Endothelial cell of umbilical vein (primary cell): ENCODE results near the gene MON1A.

ENCODE experiments used
- CTCF ChIP-seq, 2 donors: IDR thresholded peaks; 1 replicate in 1 of 2; 2 replicates in 1 of 2; pipeline ENCODE4 v1.5.1; 2011; ENCODE audit warnings: low read length in 2 of 2, mild to moderate bottlenecking in 2 of 2, moderate library complexity in 2 of 2, control low read depth in 1 of 2, inconsistent platforms in 1 of 2, low read depth in 1 of 2; ENCODE audit not compliant: insufficient read depth in 1 of 2; ENCODE audit errors: extremely low read depth in 1 of 2
- EZH2 ChIP-seq: IDR thresholded peaks from 2 replicates; pipeline ENCODE4 v1.6.1; 2012; ENCODE audit warnings: borderline replicate concordance, low read depth, mild to moderate bottlenecking, moderate library complexity, low read length, inconsistent platforms; ENCODE audit not compliant: severe bottlenecking
- FOS ChIP-seq: IDR thresholded peaks from 2 replicates; pipeline ENCODE4 v1.6.1; 2011; ENCODE audit warnings: mild to moderate bottlenecking, low read length, moderate library complexity, borderline replicate concordance; ENCODE audit not compliant: insufficient read depth
- MAX ChIP-seq: IDR thresholded peaks from 2 replicates; pipeline ENCODE4 v1.6.1; 2011; ENCODE audit not compliant: insufficient read depth, insufficient read length
- POLR2AphosphoS5 ChIP-seq: IDR thresholded peaks from 2 replicates; pipeline ENCODE4 v1.6.1; 2012; ENCODE audit warnings: low read depth, mild to moderate bottlenecking, control low read depth, low read length, moderate library complexity; ENCODE audit not compliant: insufficient read depth

- TF ChIP-seq CTCF (IDR thresholded peaks at IDR 0.05; ENCODE audit: extremely low read depth in 1 of 2, insufficient read depth in 1 of 2, low read depth in 1 of 2, low read length in 2 of 2) (no peak), MAX (no peak), FOS (no peak), EZH2 (no peak), POLR2AphosphoS5 (no peak)
Observed at GRCh38 chr3:49879721-49880120, 49.9 kb downstream of the MON1A start.
